SK-N-SH (cell line): Measurements from ENCODE around the gene MIGA1.
"Not testable (repeated sequence)": the region's sequence is repeated elsewhere in the genome, so short reads cannot be mapped to it uniquely, and the experiment has no call there.

ENCODE experiments used
- ELF1 ChIP-seq: IDR thresholded peaks from 2 replicates; pipeline ENCODE4 v1.4.0; 2012
- JUND ChIP-seq: IDR thresholded peaks from 2 replicates; pipeline ENCODE4 v1.4.0; 2012
- MEF2A ChIP-seq: IDR thresholded peaks from 2 replicates; pipeline ENCODE4 v1.4.0; 2012; ENCODE audit warnings: low read depth, borderline replicate concordance
- MXI1 ChIP-seq: IDR thresholded peaks from 2 replicates; pipeline ENCODE4 v1.6.1; 2012; ENCODE audit warnings: mild to moderate bottlenecking, low read depth, low read length, improper control_type of control experiment
- NRF1 ChIP-seq: IDR thresholded peaks from 2 replicates; pipeline ENCODE4 v1.6.1; 2012; ENCODE audit warnings: low read depth, mild to moderate bottlenecking, low read length
- RAD21 ChIP-seq: IDR thresholded peaks from 2 replicates; pipeline ENCODE4 v1.6.1; 2012; ENCODE audit warnings: mild to moderate bottlenecking, low read length
- SMC3 ChIP-seq: IDR thresholded peaks from 2 replicates; pipeline ENCODE4 v1.6.1; 2012; ENCODE audit warnings: low read depth, low read length, improper control_type of control experiment
- TAF1 ChIP-seq: IDR thresholded peaks from 2 replicates; pipeline ENCODE4 v1.6.1; 2012; ENCODE audit warnings: low read depth, mild to moderate bottlenecking, low read length, moderate library complexity, borderline replicate concordance
- TF ChIP-seq, protein P1 (sequence below): fragments of 200-600 bp; sonication (generic); IDR thresholded peaks from 2 replicates; pipeline ENCODE4 v1.6.1; 2017; ENCODE audit warnings: antibody characterized with exemption, mild to moderate bottlenecking, moderate library complexity
- TF ChIP-seq, protein P2 (sequence below): IDR thresholded peaks from 2 replicates; pipeline ENCODE4; 2012
- TF ChIP-seq, protein P3 (sequence below): IDR thresholded peaks from 2 replicates; pipeline ENCODE4 v1.4.0; 2012; ENCODE audit warnings: low read depth, borderline replicate concordance

DNA sequence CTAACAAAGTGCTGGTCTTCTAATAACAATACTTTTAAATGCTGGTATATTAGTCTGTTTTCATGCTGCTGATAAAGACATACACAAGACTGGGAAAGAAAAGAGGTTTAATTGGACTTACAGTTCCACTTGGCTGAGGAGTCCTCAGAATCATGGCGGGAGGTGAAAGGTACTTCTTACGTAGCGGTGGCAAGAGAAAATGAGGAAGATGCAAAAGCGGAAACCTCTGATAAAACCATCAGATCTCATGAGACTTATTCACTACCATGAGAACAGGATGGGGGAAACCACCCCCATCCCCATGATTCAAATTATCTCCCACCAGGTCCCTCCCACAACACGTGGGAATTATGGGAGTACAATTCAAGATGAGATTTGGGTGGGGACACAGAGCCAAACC is 139.5 kb downstream of the MIGA1 start:
- TF ChIP-seq NRF1, MXI1, TAF1, SMC3, ELF1, JUND, MEF2A, RAD21: not testable (repeated sequence)
- TF ChIP-seq, protein P1, sequence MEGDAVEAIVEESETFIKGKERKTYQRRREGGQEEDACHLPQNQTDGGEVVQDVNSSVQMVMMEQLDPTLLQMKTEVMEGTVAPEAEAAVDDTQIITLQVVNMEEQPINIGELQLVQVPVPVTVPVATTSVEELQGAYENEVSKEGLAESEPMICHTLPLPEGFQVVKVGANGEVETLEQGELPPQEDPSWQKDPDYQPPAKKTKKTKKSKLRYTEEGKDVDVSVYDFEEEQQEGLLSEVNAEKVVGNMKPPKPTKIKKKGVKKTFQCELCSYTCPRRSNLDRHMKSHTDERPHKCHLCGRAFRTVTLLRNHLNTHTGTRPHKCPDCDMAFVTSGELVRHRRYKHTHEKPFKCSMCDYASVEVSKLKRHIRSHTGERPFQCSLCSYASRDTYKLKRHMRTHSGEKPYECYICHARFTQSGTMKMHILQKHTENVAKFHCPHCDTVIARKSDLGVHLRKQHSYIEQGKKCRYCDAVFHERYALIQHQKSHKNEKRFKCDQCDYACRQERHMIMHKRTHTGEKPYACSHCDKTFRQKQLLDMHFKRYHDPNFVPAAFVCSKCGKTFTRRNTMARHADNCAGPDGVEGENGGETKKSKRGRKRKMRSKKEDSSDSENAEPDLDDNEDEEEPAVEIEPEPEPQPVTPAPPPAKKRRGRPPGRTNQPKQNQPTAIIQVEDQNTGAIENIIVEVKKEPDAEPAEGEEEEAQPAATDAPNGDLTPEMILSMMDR = not testable (repeated sequence)
- TF ChIP-seq, protein P2, sequence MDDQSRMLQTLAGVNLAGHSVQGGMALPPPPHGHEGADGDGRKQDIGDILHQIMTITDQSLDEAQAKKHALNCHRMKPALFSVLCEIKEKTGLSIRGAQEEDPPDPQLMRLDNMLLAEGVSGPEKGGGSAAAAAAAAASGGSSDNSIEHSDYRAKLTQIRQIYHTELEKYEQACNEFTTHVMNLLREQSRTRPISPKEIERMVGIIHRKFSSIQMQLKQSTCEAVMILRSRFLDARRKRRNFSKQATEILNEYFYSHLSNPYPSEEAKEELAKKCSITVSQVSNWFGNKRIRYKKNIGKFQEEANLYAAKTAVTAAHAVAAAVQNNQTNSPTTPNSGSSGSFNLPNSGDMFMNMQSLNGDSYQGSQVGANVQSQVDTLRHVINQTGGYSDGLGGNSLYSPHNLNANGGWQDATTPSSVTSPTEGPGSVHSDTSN = not testable (repeated sequence)
- TF ChIP-seq, protein P3, sequence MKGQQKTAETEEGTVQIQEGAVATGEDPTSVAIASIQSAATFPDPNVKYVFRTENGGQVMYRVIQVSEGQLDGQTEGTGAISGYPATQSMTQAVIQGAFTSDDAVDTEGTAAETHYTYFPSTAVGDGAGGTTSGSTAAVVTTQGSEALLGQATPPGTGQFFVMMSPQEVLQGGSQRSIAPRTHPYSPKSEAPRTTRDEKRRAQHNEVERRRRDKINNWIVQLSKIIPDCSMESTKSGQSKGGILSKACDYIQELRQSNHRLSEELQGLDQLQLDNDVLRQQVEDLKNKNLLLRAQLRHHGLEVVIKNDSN = not testable (repeated sequence)
